Activated T-cell treated with anti-CD3 and anti-CD28 coated beads, Interleukin-2, amount 50 U/mL, for 1 hour (primary cell): ENCODE data around the gene WASHC3.

Experiments
- DNase-seq: peaks from one replicate; pipeline ENCODE4 v3.0.0-alpha.2; 2020

The WASHC3 gene

GRCh38 chr12:101966496-101966895, 95.3 kb downstream of the WASHC3 start:
- no peak for DNase-seq

DNA sequence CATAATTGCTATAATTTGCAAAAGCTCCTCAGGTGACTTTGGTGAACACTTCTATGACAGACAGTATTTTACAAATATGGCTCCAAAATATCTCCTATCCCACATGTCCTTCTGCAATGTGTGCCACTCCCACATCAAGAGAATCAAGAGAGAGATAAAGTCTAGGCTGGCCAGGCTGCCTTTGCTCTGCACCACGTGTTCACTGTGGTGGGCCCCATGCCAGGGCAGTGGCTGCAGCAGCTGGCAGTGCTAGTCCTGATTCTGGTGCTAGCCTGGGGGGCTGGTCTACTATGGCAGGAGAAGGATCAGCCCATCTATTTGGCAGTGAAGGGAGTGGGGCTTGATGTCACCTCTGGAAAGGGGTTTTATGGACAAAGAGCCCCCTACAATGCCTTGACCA, 98.1 kb downstream of the WASHC3 start:
- no peak for DNase-seq
